AG09309 (cell line): ENCODE results near the gene ZDHHC6.

Experiments
- DNase-seq: peaks from one replicate; pipeline ENCODE4 v3.0.0-alpha.2; 2010; ENCODE audit warnings: low read depth
- H3K4me3 ChIP-seq: 2 replicates; pipeline ENCODE4 v1.5.1; 2011; ENCODE audit warnings: mild to moderate bottlenecking, low read depth, low read length, moderate library complexity; ENCODE audit not compliant: control insufficient read depth
- TF ChIP-seq, protein P1 (sequence below): IDR thresholded peaks from 2 replicates; pipeline ENCODE4 v1.5.1; 2011; ENCODE audit warnings: mild to moderate bottlenecking, low read depth, low read length, inconsistent platforms; ENCODE audit not compliant: insufficient read depth, control insufficient read depth; ENCODE audit errors: missing control alignments

Gene ZDHHC6, protein sequence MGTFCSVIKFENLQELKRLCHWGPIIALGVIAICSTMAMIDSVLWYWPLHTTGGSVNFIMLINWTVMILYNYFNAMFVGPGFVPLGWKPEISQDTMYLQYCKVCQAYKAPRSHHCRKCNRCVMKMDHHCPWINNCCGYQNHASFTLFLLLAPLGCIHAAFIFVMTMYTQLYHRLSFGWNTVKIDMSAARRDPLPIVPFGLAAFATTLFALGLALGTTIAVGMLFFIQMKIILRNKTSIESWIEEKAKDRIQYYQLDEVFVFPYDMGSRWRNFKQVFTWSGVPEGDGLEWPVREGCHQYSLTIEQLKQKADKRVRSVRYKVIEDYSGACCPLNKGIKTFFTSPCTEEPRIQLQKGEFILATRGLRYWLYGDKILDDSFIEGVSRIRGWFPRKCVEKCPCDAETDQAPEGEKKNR

DNA sequence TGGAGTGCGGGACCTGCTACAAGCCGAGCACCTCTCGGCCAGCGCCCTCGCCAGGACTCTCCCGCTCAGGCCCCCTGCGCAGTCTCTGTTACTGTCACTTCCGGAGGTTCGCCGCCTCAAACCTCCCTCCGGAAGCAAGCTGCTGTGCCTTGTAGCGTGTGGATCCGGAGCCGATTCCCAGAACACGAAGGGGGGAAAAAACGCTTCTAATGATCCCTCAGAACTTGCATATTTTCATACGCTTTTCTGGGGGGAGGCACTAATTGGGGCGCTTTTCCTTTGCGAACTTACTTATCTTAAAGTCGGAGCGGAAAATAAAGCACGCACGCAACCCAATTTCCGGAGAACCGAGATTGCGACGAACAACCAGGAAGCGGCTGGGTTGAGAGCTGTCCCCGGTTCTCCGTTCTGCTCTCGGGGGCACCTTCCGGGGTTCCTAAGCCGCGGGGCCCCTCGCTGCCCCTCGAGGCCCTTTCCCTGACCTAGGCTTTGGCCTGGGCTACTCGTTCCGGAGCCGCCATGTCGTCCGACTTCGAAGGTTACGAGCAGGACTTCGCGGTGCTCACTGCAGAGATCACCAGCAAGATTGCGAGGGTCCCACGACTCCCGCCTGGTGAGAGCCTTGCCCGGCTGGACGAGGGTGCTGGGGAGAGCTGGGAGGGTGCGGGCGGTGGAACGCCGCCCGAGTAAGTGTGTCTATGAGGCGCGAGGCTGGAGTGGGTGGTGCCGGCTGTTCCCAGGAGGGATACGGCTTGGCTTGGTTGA lies at the start of gene ZDHHC6, which contains the start of gene VTI1A:
Gene ZDHHC6, minus strand, starts transcription at position 60 of the 765 bp plus-strand sequence. CDS start 1,478 bp downstream, outside the sequence.
Gene VTI1A, plus strand, starts transcription at position 361 of the 765 bp plus-strand sequence. Its CDS starts 159 bp downstream, at position 520.
- TF ChIP-seq, protein P1, sequence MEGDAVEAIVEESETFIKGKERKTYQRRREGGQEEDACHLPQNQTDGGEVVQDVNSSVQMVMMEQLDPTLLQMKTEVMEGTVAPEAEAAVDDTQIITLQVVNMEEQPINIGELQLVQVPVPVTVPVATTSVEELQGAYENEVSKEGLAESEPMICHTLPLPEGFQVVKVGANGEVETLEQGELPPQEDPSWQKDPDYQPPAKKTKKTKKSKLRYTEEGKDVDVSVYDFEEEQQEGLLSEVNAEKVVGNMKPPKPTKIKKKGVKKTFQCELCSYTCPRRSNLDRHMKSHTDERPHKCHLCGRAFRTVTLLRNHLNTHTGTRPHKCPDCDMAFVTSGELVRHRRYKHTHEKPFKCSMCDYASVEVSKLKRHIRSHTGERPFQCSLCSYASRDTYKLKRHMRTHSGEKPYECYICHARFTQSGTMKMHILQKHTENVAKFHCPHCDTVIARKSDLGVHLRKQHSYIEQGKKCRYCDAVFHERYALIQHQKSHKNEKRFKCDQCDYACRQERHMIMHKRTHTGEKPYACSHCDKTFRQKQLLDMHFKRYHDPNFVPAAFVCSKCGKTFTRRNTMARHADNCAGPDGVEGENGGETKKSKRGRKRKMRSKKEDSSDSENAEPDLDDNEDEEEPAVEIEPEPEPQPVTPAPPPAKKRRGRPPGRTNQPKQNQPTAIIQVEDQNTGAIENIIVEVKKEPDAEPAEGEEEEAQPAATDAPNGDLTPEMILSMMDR: peak; percentile 29
- peak within 1 kb of the TSS; percentile 100 for H3K4me3 ChIP-seq
- peak; percentile 46 for DNase-seq

DNA sequence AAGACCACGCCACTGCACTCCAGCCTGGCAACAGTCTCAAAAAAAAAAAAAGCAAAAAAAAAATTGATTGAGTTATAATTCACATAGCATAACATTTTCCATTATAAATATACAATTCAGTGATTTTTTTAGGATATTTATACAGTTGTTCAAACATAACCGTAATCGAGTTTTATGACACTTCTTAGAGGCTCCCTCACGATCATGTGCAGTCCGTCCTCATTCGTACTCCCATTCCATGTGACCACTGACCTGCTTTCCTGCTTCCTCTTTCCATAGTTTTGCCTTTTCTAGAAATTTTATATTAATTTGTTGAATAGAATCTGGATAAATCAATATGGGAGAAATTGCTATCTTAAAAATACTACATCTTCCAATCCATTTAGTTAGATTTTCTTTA lies 46.0 kb upstream of the ZDHHC6 start:
- TF ChIP-seq, protein P1: no peak
- DNase-seq: no peak
- no peak overlapping the region for H3K4me3 ChIP-seq

DNA sequence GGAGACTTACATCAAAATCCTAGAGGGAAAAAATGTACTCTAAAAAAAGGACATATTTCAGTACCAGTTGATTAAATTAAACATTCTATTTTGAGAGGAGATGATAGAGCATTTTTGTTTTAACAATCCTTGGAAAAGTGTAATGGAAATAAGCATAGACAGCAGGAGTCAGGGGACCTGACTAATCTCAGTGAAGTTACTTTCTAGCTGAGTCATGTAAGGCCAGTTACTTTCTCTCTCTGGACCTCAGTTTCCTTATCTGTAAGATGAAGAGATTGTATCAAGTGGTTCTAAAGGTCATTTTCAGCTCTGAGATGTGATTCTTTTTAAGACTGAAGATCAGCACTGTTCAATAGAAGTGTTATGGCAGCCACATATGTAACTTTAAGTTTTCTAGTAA lies 44.4 kb upstream of the ZDHHC6 start:
- peak; percentile 1 for DNase-seq
- no peak overlapping the region for H3K4me3 ChIP-seq
- TF ChIP-seq, protein P1: no peak

DNA sequence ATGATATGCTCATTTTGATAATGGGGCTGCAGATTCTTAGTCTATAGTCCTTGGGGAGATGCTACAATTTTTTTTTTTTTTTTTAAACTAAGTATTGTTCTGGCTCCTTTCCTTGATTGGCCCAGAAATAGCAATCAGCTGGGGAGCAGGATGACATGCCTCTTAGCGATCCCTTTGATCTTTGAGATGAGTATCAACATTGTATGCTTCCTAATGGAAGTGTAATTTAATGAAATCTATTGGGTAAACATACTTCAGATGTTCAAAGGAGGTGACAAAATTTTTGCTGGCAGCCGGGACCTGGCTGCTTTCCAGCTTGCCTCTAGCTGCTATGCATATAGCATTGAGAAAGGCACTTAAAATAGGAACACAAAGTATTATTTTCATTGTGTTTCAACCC lies 43.8 kb upstream of the ZDHHC6 start:
- TF ChIP-seq, protein P1: no peak
- no peak for DNase-seq
- no peak overlapping the region for H3K4me3 ChIP-seq

DNA sequence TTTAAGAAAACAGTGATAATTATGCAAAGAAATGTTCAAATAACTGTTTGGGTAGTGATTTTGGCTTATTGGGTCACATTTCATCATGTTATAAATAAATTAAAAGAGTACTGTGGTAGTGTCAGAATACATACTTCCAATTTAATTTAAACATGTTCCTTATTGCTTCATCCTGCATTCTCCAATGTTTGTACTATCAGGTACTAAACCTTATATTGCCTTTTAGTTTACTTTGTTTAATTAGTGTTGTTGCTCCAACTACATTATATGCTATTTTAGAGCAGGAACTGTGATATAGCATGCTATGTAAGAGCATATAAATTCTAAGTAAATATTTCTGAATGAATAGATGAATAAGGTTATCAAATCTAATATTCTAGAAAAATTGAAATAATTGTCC lies 41.2 kb upstream of the ZDHHC6 start:
- H3K4me3 ChIP-seq: no peak overlapping the region
- DNase-seq: no peak
- TF ChIP-seq, protein P1: no peak

DNA sequence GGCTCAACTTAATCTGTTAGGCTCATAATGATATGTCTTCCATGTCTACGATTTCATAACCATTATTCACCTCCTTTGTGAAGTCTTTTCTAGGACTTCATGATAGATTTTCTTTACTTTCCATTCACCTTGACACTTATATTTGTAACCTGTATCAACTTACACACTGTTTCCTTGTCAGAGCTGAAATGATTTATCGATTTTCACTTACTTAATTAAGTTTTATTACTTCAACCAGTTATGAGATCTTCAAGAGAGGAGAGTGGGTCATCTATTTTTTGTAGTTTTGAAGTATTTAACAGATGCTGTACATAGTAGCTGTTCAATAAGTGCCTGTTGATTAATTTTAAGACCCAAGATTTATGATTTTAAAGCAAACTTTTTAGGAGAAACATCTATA lies 37.7 kb upstream of the ZDHHC6 start:
- TF ChIP-seq, protein P1: no peak
- no peak for DNase-seq
- H3K4me3 ChIP-seq: no peak overlapping the region
